ENCODE results near the gene NFATC2. TPM values are rescaled to one million over a fixed set of nuclear protein-coding genes. Genes with fewer than 3 reads are reported as not detected.

NFATC2 gene
- total RNA-seq, 3 donors from 2014 or later (not counting 1 experiment from before 2014, with no cell fraction given): 141 to 195 (median 160) TPM

DNA sequence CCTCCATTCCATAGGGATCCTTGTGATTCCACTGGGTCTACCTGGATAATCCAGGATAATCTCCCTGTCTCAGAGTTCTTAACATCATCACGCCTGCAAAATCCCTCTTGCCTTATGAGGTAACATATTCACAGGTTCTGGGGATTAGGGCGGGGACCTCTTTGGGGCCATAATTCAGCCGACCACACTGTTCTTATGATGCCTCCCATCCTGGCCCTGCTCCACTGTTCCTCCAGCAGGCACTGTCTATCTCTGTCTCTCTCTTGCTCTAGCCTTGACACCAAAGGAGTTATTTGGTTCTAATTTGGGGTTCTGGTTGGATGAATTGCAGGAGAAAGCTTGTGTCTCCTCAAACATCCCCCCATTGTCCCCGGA, 168.1 kb downstream of the NFATC2 start:
- H3K9me3 ChIP-seq (ENCODE audit: control insufficient read depth, insufficient read depth, low read length): no peaks in the 10 kb centered on the region
- TF ChIP-seq, protein P1, sequence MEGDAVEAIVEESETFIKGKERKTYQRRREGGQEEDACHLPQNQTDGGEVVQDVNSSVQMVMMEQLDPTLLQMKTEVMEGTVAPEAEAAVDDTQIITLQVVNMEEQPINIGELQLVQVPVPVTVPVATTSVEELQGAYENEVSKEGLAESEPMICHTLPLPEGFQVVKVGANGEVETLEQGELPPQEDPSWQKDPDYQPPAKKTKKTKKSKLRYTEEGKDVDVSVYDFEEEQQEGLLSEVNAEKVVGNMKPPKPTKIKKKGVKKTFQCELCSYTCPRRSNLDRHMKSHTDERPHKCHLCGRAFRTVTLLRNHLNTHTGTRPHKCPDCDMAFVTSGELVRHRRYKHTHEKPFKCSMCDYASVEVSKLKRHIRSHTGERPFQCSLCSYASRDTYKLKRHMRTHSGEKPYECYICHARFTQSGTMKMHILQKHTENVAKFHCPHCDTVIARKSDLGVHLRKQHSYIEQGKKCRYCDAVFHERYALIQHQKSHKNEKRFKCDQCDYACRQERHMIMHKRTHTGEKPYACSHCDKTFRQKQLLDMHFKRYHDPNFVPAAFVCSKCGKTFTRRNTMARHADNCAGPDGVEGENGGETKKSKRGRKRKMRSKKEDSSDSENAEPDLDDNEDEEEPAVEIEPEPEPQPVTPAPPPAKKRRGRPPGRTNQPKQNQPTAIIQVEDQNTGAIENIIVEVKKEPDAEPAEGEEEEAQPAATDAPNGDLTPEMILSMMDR (IDR thresholded peaks at IDR 0.05): no peak
- Mint-ChIP-seq H3K27ac (no peak overlapping the region), H3K27me3 (ENCODE audit: low read depth in 2 of 2) (no peaks in the 10 kb centered on the region), H3K4me3 (no peak overlapping the region), H3K9me3 (no peaks in the 10 kb centered on the region), H3K4me1 (peaks cover 7 to 14% of the 10 kb centered on the region in 2 donors), H3K36me3 (no peaks in the 10 kb centered on the region)
- H3K27ac ChIP-seq (ENCODE audit: low read length): no peak overlapping the region
- DNase-seq: no peak
- peaks cover 7% of the 10 kb centered on the region for H3K4me1 ChIP-seq (ENCODE audit: control insufficient read depth, insufficient read depth, low read length)
- intact Hi-C loops (cut with micrococcal nuclease): no loop called here
- H3K36me3 ChIP-seq (ENCODE audit: control insufficient read depth, insufficient read depth, low read length): peaks cover 3% of the 10 kb centered on the region
- 94% methylated on average over 4 of the region's 4 CpGs for WGBS (ENCODE audit: insufficient coverage)
- no peaks in the 10 kb centered on the region for H3K27me3 ChIP-seq (ENCODE audit: control insufficient read depth, insufficient read depth, low read length)
- ATAC-seq: no peak
- H3K4me3 ChIP-seq (ENCODE audit: low read length): no peak overlapping the region

DNA sequence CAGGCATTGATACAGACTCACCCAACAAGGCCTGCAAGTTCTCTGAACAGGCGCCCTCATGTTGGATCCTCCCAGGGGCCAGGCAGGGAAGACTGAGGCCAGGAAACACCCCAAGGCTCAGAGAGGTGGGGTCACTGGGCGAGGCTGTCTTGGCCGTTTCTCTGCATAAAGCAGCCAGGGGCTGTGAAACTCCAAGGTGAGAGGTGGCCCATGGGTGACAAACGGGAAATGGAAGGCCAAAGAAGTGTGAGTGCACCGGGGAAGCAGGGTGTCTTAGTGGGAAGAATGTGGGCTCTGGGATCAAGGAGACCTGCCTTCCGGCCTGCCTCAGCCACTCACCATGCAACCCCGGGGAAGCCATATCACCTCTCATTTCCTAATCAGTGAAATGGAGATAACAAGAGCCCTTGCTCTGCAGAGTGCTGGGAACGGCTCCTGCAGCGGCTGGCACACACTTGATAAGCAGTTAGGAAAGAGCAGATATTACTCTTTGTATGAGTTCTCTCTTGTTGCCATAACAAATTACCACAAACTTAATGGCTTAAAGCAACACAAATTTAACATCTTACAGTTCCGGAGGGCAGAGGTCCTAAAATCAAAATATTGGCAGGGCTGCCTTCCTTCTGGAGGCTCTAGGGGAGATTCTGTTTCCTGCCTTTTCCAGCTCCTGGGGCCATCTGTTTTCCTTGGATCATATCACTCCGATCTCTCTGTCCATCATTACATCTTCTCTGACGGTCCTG, 168.6 kb downstream of the NFATC2 start:
- H3K36me3 ChIP-seq (ENCODE audit: control insufficient read depth, insufficient read depth, low read length): peaks cover 3% of the 10 kb centered on the region

DNA sequence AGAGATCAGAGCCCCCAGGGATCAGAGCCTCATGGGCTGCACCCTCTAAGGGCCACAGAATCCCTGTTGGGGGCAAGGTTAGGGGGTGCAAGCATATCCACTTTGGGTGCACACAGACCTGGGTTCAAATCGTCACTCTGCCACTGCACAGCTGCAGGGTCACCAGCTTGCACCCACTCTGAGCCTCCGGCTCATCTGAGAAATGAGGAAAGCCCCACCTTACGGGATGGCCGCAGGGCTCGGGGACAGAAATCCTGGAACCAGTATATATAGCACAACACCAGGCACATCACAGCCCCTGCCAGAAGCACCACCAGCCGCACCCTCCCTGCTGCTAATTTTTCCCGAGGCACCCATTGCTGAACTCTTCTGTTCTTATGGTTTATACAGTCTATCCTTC, 169.6 kb downstream of the NFATC2 start:
- Histone ChIP-seq H3K27me3 (ENCODE audit: control insufficient read depth, insufficient read depth, low read length) (no peaks in the 10 kb centered on the region), H3K27ac (ENCODE audit: low read length) (no peak overlapping the region), H3K36me3 (ENCODE audit: control insufficient read depth, insufficient read depth, low read length) (peaks cover 3% of the 10 kb centered on the region), H3K4me3 (ENCODE audit: low read length) (no peak overlapping the region), H3K4me1 (ENCODE audit: control insufficient read depth, insufficient read depth, low read length) (peaks cover 18% of the 10 kb centered on the region), H3K9me3 (ENCODE audit: control insufficient read depth, insufficient read depth, low read length) (no peaks in the 10 kb centered on the region)
- H3K27me3 Mint-ChIP-seq (ENCODE audit: low read depth in 2 of 2): no peaks in the 10 kb centered on the region
- H3K36me3 Mint-ChIP-seq: no peaks in the 10 kb centered on the region
- DNase-seq: no peak
- intact Hi-C loops (cut with micrococcal nuclease): loop anchor here (1.0 kb wide), 2 partner anchors 222 to 251 kb away; no protein-coding TSS in a partner anchor
- H3K9me3 Mint-ChIP-seq: no peaks in the 10 kb centered on the region
- no peak for ATAC-seq
- peaks cover 17 to 20% of the 10 kb centered on the region in 2 donors for H3K4me1 Mint-ChIP-seq
- H3K27ac Mint-ChIP-seq: no peak overlapping the region
- TF ChIP-seq, protein P1 (IDR thresholded peaks at IDR 0.05): no peak
- no peak overlapping the region for H3K4me3 Mint-ChIP-seq
- whole genome bisulfite sequencing (ENCODE audit: insufficient coverage): 74% methylated on average over 7 of the region's 7 CpGs

More for the DNA sequence above, 168.6 kb downstream of the NFATC2 start:
- no peaks in the 10 kb centered on the region for H3K9me3 Mint-ChIP-seq
- WGBS (ENCODE audit: insufficient coverage): 81% methylated on average over 12 of the region's 12 CpGs
- H3K4me3 Mint-ChIP-seq: no peak overlapping the region
- Histone ChIP-seq H3K27ac (ENCODE audit: low read length) (no peak overlapping the region), H3K4me3 (ENCODE audit: low read length) (no peak overlapping the region), H3K9me3 (ENCODE audit: control insufficient read depth, insufficient read depth, low read length) (no peaks in the 10 kb centered on the region), H3K27me3 (ENCODE audit: control insufficient read depth, insufficient read depth, low read length) (no peaks in the 10 kb centered on the region), H3K4me1 (ENCODE audit: control insufficient read depth, insufficient read depth, low read length) (peaks cover 13% of the 10 kb centered on the region)
- TF ChIP-seq, protein P1 (IDR thresholded peaks at IDR 0.05): no peak
- peaks cover 9 to 18% of the 10 kb centered on the region in 2 donors for H3K4me1 Mint-ChIP-seq
- ATAC-seq: no peak
- no peaks in the 10 kb centered on the region for H3K27me3 Mint-ChIP-seq (ENCODE audit: low read depth in 2 of 2)
- DNase-seq: no peak
- no peaks in the 10 kb centered on the region for H3K36me3 Mint-ChIP-seq
- intact Hi-C loops (cut with micrococcal nuclease): no loop called here
- no peak overlapping the region for H3K27ac Mint-ChIP-seq

All from natural killer cell (primary cell).